ENCODE data around the gene VWA5A. TPM values are rescaled to one million over a fixed set of nuclear protein-coding genes. Genes with fewer than 3 reads are reported as not detected.

VWA5A gene
- 6.0 and 9.7 TPM in 2 replicates for total RNA-seq (2014; rRNA removed)
- polyA plus RNA-seq (2012) = 0.74 TPM

- DNase-seq (ENCODE audit: low read depth) = peak; percentile 89
Measured at GRCh38 chr11:124114942-124115781, at the start of gene VWA5A. VWA5A (plus strand) TSS chr11:124115450; CDS start chr11:124117512, 2,062 bp downstream.

GRCh38 chr11:124068601-124069110, 46.6 kb upstream of the VWA5A start:
- DNase-seq (ENCODE audit: low read depth) = no peak

GRCh38 chr11:124069429-124070401, 45.5 kb upstream of the VWA5A start:
- peak; percentile 54 for DNase-seq (ENCODE audit: low read depth)

GRCh38 chr11:124070915-124071622, 44.2 kb upstream of the VWA5A start:
- DNase-seq (ENCODE audit: low read depth) = peak; percentile 55

GRCh38 chr11:124071623-124071948, 43.7 kb upstream of the VWA5A start:
- DNase-seq (ENCODE audit: low read depth) = no peak

- no peak for DNase-seq (ENCODE audit: low read depth)
Measured at GRCh38 chr11:124072147-124072546, 43.1 kb upstream of the VWA5A start.

- DNase-seq (ENCODE audit: low read depth) = no peak
Measured at GRCh38 chr11:124074554-124074953, 40.7 kb upstream of the VWA5A start.

GRCh38 chr11:124075492-124075840, 39.8 kb upstream of the VWA5A start:
- DNase-seq (ENCODE audit: low read depth) = no peak

GRCh38 chr11:124075841-124076651, 39.2 kb upstream of the VWA5A start:
- DNase-seq (ENCODE audit: low read depth) = no peak

- DNase-seq (ENCODE audit: low read depth) = no peak
Measured at GRCh38 chr11:124077266-124077665, 38.0 kb upstream of the VWA5A start.

- DNase-seq (ENCODE audit: low read depth) = no peak
Measured at GRCh38 chr11:124078591-124078990, 36.7 kb upstream of the VWA5A start.

- DNase-seq (ENCODE audit: low read depth) = no peak
Measured at GRCh38 chr11:124079631-124080326, 35.5 kb upstream of the VWA5A start.

- DNase-seq (ENCODE audit: low read depth) = no peak
Measured at GRCh38 chr11:124080327-124081001, 34.8 kb upstream of the VWA5A start.

GRCh38 chr11:124081483-124081882, 33.8 kb upstream of the VWA5A start:
- no peak for DNase-seq (ENCODE audit: low read depth)

GRCh38 chr11:124082371-124082770, 32.9 kb upstream of the VWA5A start:
- DNase-seq (ENCODE audit: low read depth) = no peak

- peak; percentile 17 for DNase-seq (ENCODE audit: low read depth)
Measured at GRCh38 chr11:124085583-124085982, 29.7 kb upstream of the VWA5A start.

- DNase-seq (ENCODE audit: low read depth) = no peak
Measured at GRCh38 chr11:124085997-124086846, 29.0 kb upstream of the VWA5A start.

GRCh38 chr11:124090996-124091395, 24.3 kb upstream of the VWA5A start:
- DNase-seq (ENCODE audit: low read depth) = no peak

GRCh38 chr11:124093330-124093729, 21.9 kb upstream of the VWA5A start:
- no peak for DNase-seq (ENCODE audit: low read depth)
